Esophagus (tissue), 2 donors: ENCODE measurements around the gene RCAN1. TPM values are rescaled to one million over a fixed set of nuclear protein-coding genes. Genes with fewer than 3 reads are reported as not detected.
A peak's percentile ranks its signal among the peaks of the same experiment; 100 is the strongest.

Experiments
- H3K27ac ChIP-seq, 2 donors: one replicate each; pipeline ENCODE4 v1.5.1; 2013; ENCODE audit warnings: low read depth in 2 of 2, mild to moderate bottlenecking in 2 of 2, inconsistent platforms in 1 of 2, low read length in 1 of 2, moderate library complexity in 1 of 2
- H3K27me3 ChIP-seq, 2 donors: one replicate each; pipeline ENCODE4 v1.6.1; 2013; ENCODE audit warnings: low read length in 2 of 2, control low read depth in 1 of 2, mild to moderate bottlenecking in 1 of 2; ENCODE audit not compliant: insufficient read depth in 2 of 2, control insufficient read depth in 1 of 2
- H3K36me3 ChIP-seq, 2 donors: one replicate each; pipeline ENCODE4 v1.6.1; 2013; ENCODE audit warnings: low read length in 1 of 2; ENCODE audit not compliant: control insufficient read depth in 2 of 2, insufficient read depth in 2 of 2
- H3K4me1 ChIP-seq, 2 donors: one replicate each; pipeline ENCODE4 v1.6.1; 2013; ENCODE audit warnings: low read length in 1 of 2; ENCODE audit not compliant: control insufficient read depth in 2 of 2, insufficient read depth in 2 of 2
- H3K4me3 ChIP-seq, 2 donors: one replicate each; pipeline ENCODE4 v1.5.1; 2013; ENCODE audit warnings: low read length in 2 of 2, mild to moderate bottlenecking in 2 of 2, low read depth in 1 of 2, moderate library complexity in 1 of 2
- H3K9me3 ChIP-seq, 2 donors: one replicate each; pipeline ENCODE4 v1.6.1; 2013; ENCODE audit warnings: mild to moderate bottlenecking in 2 of 2, low read depth in 1 of 2, low read length in 1 of 2, moderate library complexity in 1 of 2; ENCODE audit not compliant: control insufficient read depth in 2 of 2, insufficient read depth in 1 of 2
- WGBS, 2 donors: extraction: QIAGEN DNeasy Blood & Tissue Kit; methylation state at CpG; one replicate each; pipeline ENCODE4 v1.1.7; 2013; 5-methylcytosine and 5-hydroxymethylcytosine counted together
- polyA plus RNA-seq, 2 donors: library from polyadenylated mRNA; stranded (reverse); fragments of 200-250 nt; gene quantifications; one replicate each; pipeline ENCODE4 v1.2.3, GENCODE V29; 2013
- donor health status: healthy with polysubstance abuse.
- donor health status: Bipolar disorder and iron deficiency.

RCAN1 gene
- polyA plus RNA-seq, 2 donors: 6.4 to 9.9 TPM

DNA sequence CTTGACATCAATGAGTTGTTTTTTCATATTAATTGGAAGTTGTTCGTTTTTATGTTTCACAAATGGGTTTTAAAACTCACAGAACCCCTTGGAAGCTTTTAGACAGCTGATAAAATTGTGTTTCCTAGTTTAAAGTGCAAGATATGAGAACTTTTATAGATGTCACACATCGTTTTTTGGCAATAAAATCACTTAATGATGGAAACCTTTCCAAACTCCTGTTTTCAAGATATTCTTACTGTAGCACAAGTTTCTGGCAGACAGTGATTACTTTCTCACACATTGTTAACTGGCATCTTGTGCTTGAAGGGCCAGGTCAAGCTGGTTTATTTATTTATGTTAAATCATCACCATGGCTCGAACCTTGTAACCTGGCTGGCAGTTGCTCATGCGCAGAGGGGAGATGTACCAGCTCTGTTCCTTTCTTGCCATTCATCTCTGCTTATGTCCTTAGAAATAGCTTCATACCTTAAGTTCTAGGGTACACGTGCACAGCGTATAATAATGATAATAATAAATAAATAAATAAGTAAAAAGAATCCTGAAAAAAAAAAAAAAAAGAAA lies 10.2 kb upstream of the RCAN1 start:
- Histone ChIP-seq H3K36me3 (no peaks in the 10 kb centered on the region), H3K4me3 (no peak overlapping the region), H3K27me3 (no peaks in the 10 kb centered on the region), H3K27ac (no peak overlapping the region), H3K4me1 (no peaks in the 10 kb centered on the region), H3K9me3 (no peaks in the 10 kb centered on the region)
- WGBS, 2 donors: 66% methylated on average over 6 of the region's 6 CpGs

- Histone ChIP-seq H3K4me1 (no peaks in the 10 kb centered on the region), H3K27ac (no peak overlapping the region), H3K4me3 (no peak overlapping the region), H3K36me3 (no peaks in the 10 kb centered on the region), H3K9me3 (no peaks in the 10 kb centered on the region), H3K27me3 (no peaks in the 10 kb centered on the region)
- WGBS, 2 donors: 79 to 81% methylated on average over 4 of the region's 4 CpGs
These were observed 8.6 kb upstream of the RCAN1 start for GRCh38 chr21:34623516-34623915.

DNA sequence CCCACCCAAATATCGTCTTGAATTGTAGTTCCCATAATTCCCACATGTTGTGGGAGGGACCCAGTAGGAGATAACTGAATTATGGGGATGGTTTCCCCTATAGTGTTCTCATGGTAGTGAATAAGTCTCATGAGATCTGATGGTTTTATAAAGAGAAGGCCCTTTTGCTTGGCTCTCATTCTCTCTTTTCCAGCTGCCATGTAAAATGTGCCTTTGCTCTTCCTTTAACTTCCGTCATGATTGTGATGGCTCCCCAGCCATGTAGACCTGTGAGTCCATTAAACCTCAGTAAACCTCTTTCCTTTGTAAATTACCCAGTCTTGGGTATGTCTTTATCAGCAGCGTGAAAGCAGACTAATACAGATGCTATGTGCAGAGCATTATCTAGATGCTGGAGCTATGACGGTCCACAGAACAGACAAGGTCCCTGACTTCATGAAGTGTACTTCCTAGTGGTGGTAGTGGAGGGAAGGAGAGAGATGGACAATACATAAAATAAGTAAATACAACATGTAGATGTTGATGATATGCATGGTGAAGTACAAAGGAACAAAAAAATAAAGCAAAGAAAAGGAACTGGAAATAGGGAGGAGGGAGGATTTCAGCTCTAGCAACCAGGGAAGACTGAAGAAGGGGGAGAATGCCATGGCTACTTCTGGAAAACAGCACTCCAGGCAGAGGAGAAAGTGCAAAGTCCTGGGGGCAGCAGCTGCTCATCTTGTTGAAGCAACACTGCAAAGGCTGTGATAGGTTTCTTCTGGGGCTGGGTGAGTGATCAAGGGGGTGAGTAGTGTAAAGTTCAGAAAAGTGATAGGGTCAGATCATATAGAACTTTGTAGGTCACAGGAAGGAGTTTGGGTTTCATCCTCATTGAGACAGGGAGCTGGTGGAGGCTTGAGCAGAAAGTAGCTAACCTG lies 6.8 kb upstream of the RCAN1 start:
- Histone ChIP-seq H3K4me3 (no peak overlapping the region), H3K9me3 (no peaks in the 10 kb centered on the region), H3K36me3 (no peaks in the 10 kb centered on the region), H3K4me1 (no peaks in the 10 kb centered on the region), H3K27me3 (no peaks in the 10 kb centered on the region), H3K27ac (no peak overlapping the region)
- 88 to 93% methylated on average over 4 of the region's 4 CpGs for WGBS, 2 donors

DNA sequence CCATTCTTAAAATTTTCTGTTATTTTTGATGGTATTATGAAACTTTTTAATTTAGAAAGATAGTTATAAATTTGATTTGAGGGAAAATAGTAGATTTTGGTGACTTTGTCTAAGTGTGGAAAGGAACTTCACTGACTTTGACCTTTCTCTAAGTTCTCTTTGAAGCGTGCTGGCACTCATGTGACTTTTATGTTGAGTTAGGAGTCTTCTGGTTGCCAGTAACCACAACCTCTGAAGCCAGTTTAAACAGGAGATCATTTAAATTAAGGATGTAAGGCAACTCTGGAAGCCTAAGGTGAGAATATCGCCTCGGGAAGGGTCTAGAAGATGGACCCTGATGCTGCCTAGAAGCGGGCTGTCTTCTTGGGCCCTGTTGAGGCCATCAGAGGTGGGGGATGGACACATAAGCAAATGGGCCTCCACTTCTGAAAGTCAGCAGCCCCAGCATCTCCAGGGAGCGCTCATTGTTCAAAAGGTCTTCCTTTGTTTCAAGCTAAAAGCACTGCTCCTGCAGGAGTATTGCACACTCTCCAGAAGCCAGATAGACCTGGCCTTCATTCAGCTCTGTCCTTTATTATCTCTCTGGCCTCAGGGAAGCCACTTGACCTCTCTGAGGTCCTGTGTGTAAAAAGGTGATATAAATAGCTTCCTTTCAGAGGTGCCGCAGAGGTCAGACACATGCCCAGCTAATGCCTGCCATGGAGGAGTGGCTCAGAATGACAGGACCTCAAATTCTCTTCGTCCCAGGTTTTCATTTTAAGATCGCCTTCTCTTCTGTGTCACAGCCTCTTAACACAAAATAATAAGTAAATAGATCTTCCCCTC lies 5.1 kb upstream of the RCAN1 start:
- no peaks in the 10 kb centered on the region for H3K36me3 ChIP-seq
- no peak overlapping the region for H3K4me3 ChIP-seq
- H3K4me1 ChIP-seq: no peaks in the 10 kb centered on the region
- H3K9me3 ChIP-seq: no peaks in the 10 kb centered on the region
- no peaks in the 10 kb centered on the region for H3K27me3 ChIP-seq
- no peak overlapping the region for H3K27ac ChIP-seq
- WGBS, 2 donors: 78 to 82% methylated on average over 8 of the region's 8 CpGs

DNA sequence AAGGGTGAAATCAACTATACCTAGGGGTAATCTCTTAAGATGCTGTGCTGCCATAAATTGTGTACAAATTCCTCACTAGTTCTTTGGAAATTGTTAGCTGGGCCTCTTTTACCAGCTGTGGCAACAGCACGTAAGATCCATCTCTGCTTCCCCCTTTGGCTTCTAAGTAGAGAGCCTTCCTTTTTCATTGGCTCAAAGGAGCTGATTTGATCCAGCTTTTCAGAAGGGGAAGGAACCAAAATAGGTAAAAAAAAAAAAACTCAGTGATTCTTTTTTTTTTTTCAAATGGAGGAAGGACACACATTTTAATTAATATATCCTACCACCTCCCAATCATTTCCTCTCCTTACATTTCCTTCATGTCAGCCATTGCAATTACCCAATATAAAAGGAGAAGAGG lies 4.0 kb upstream of the RCAN1 start:
- WGBS, 2 donors: 91 to 94% methylated on average over 1 of the region's 1 CpG
- no peaks in the 10 kb centered on the region for H3K9me3 ChIP-seq
- H3K27ac ChIP-seq: no peak overlapping the region
- H3K4me1 ChIP-seq: peaks cover 0 to 2% of the 10 kb centered on the region in 2 donors
- H3K4me3 ChIP-seq: no peak overlapping the region
- H3K36me3 ChIP-seq: no peaks in the 10 kb centered on the region
- no peaks in the 10 kb centered on the region for H3K27me3 ChIP-seq

DNA sequence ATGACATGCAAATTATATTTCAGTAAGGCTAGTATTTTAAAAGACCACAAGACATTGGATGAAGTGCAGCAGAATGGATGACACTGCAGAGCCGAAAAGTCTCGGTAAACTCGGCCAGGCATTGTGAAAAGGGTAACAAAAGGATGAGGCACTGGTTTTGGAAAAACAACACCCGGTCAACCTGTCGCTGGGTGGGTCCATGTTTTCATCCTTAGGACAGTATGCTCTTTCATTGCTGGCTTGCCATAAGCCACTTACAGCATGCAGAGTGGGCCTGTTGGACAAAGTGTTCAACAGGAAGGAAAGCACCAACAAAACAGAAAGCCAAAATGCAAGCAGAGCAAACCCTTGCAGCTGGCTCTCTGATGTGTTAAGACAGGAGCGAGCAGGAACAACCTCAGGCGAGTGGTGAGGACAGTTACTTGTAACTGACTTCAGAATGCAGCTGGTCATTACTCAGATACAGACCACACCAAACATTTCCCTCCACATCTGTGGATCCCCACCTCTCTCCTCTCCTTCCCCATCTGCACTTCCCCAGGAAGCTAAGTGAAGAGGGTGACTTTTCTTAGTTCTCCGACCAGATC lies 2.9 kb upstream of the RCAN1 start:
- Histone ChIP-seq H3K27me3 (no peaks in the 10 kb centered on the region), H3K4me3 (no peak overlapping the region), H3K36me3 (no peaks in the 10 kb centered on the region), H3K4me1 (peaks cover 0 to 3% of the 10 kb centered on the region in 2 donors), H3K27ac (no peak overlapping the region), H3K9me3 (no peaks in the 10 kb centered on the region)
- WGBS, 2 donors: 83 to 84% methylated on average over 8 of the region's 8 CpGs

- Histone ChIP-seq H3K9me3 (no peaks in the 10 kb centered on the region), H3K27ac (peak overlapping the region; percentile 83 to 86), H3K27me3 (no peaks in the 10 kb centered on the region), H3K4me1 (peaks cover 3 to 5% of the 10 kb centered on the region in 2 donors), H3K4me3 (peak overlapping the region; percentile 82 to 90), H3K36me3 (no peaks in the 10 kb centered on the region)
- 1 to 3% methylated on average over 8 of the region's 8 CpGs for WGBS, 2 donors
These were observed 538 bp upstream of the RCAN1 start for GRCh38 chr21:34615487-34615814.

GRCh38 chr21:34613679-34614627 lies 960 bp downstream of the RCAN1 start:
- Histone ChIP-seq H3K27ac (peak overlapping the region in 1 of 2 donors; percentile 65), H3K4me1 (peaks cover 3 to 5% of the 10 kb centered on the region in 2 donors), H3K4me3 (peak overlapping the region; percentile 82 to 90), H3K9me3 (no peaks in the 10 kb centered on the region), H3K36me3 (no peaks in the 10 kb centered on the region), H3K27me3 (no peaks in the 10 kb centered on the region)
- 8 to 13% methylated on average over 35 to 43 of the region's 43 CpGs for WGBS, 2 donors
